Stimulated activated naive CD8-positive, alpha-beta T cell treated with anti-CD3 and anti-CD28 coated beads, Interleukin-15, Interleukin-2, amounts not matched to agents 100 U/mL and 50 U/mL, for 24 hours (primary cell): ENCODE data around the gene IGSF6.

Source experiments
- ATAC-seq: fragments of 150-1000 bp; cut with Tn5 transposase; one replicate; pipeline ENCODE4 v1.10.0; 2021
- DNase-seq: peaks from one replicate; pipeline ENCODE4 v3.0.0; 2021

IGSF6 gene

GRCh38 chr16:21600031-21600773, 52.2 kb downstream of the IGSF6 start:
- no peak for DNase-seq
- peak; percentile 6 for ATAC-seq

DNA sequence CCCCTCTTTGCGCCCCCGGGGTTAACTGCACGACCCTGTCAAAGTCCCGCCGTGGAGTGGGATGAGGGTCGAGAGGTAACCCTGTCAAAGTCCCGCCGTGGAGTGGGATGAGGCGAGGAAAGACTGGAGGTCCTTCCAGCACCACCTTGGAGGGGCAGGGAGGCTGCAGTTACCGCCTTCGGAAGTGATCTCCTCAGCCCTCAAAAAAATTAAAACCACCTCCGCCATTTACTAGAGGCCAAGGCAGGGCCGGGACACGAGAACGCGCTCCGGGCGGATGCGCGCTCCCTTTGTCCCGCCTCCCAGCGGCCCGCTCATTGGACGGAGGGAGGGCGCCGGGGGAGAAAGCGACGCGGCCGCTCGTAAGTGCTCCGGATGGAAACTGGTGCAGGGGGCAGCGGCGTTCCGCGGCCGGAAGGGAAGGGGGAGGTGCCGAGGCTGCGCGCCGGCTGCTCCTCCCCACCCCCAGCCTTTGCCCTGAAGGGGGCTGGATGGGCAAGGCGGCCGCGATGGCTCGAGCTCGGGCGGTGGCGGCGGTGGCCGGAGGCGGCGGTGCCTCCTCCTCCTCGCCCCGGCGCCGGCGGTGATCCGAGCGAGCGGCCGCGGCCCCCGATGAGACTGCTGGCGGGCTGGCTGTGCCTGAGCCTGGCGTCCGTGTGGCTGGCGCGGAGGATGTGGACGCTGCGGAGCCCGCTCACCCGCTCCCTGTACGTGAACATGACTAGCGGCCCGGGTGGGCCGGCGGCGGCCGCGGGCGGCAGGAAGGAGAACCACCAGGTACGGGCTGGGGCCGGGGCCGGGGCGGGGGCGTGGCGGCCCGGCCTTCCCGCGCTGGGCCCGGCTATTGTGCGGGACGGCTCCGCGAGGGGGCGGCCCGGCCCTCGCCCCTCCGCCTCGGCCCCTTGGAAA, 53.0 kb downstream of the IGSF6 start, which contains the start of gene METTL9:
Gene METTL9, plus strand, starts transcription at position 456 of the 909 bp plus-strand sequence. Its CDS starts 157 bp downstream, at position 613.
- ATAC-seq (peak; percentile 95), DNase-seq (peak; percentile 95)

DNA sequence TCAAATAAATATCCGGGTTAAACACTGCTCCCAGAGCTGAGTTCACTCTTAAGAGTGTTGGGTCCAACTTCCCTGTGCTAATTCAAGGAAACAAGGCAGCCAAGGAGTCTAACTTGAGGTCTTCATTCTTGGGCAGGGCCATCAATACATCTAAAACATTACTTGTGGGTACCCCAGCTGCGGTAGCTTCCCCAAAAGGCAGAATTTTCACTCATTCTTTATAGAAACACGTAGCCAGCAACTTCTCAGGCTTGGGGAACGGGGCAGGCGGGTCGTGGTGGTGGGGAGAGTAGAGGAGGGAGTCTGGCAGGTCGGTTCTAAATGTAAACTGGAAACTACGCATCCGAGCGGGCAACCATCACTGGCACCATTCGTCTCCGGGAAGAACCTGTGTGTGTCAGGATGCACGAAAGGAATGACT, 53.7 kb downstream of the IGSF6 start:
- ATAC-seq, result no peak
- no peak for DNase-seq

- DNase-seq (no peak), ATAC-seq (no peak)
Observed at GRCh38 chr16:21598206-21598605, 54.2 kb downstream of the IGSF6 start.

GRCh38 chr16:21597561-21598030, 54.8 kb downstream of the IGSF6 start:
- ATAC-seq, result no peak

DNA sequence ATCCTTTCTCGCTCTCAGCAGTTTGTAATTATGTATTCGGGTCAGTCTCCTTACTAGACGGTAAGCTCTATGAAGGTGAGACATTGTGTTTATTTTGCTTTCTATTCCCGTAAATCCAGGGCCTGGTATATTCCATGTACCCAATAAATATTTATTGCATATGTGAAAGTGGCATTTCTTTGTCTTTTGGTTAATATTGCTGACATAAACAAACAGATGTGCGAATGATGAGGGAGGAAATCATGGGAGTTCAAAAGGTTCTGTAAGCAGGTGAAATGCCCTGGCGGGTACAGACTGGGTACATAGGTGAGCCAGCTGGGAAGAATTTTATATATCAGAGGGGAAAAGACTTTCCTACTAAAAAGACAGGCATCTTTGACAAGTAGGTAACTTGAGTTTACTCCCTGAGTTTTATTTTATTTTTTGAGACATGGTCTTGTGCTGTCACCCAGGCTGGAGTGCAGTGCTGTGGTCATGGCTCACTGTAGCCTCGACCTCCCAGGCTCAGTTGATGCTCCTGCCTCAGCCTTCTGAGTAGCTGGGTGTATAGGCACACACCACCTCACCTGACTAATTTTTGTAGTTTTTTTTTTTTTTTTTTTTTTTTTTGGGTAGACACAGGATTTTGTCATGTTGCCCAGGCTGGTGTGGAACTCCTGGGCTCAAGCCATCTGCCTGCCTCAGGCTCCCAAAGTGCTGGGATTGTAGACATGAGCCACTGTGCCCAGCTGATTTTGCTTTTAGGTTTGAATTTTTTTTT, 58.7 kb downstream of the IGSF6 start:
- ATAC-seq, result no peak
- no peak for DNase-seq

More at GRCh38 chr16:21597561-21598030, 54.8 kb downstream of the IGSF6 start:
- DNase-seq, result no peak

DNA sequence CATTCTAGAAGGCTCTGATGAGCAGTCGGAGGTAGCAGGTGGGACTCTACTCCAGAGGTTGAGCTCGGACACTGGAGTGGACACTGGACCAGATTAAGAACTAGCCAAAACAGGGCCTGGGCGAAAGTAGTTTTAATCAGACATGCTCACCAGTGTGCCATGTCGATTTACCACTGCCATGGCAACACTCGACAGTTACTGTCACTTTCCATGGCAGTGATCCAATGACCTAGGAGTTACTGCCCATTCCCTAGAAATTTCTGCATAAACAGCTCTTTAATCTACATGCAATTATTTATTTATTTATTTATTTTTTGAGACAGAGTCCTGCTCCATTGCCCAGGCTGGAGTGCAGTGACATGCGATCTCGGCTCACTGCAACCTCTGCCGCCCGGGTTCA, 60.2 kb downstream of the IGSF6 start:
- ATAC-seq (no peak), DNase-seq (no peak)

DNA sequence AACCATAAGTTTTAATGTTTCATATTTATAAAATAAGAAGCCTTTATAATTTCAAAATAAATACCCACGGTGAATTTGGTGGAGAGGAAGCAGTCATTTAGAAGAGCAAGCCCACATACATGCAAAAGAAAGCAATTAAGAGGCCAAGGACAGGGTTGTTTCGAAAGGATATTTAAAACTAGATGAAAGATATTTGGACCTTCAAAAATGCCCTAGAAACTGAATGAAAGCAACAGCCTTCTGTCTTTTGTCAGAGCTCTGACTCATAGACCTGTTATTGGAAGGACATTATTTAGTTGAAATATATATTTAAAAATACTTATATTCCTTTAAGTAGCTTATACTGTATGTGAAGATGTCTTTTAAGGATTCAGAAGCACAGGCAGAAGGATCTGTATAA, 61.6 kb downstream of the IGSF6 start:
- DNase-seq (no peak), ATAC-seq (no peak)

- no peak for DNase-seq
Observed at GRCh38 chr16:21590287-21590686, 62.1 kb downstream of the IGSF6 start.

GRCh38 chr16:21589551-21589950, 62.9 kb downstream of the IGSF6 start:
- no peak for ATAC-seq
- no peak for DNase-seq

More at GRCh38 chr16:21590287-21590686, 62.1 kb downstream of the IGSF6 start:
- no peak for ATAC-seq
